22Rv1 (cell line): ENCODE measurements around the gene NUP205.

ENCODE experiments used
- H3K27ac ChIP-seq: fragments of 450-650 bp; 2 replicates; pipeline ENCODE4 v1.5.1; 2017
- CTCF ChIP-seq: fragments of 450-650 bp; IDR thresholded peaks from 2 replicates; pipeline ENCODE4 v1.5.1; 2017; ENCODE audit warnings: mild to moderate bottlenecking
- ZFX ChIP-seq: fragments of 450-650 bp; IDR thresholded peaks from 2 replicates; pipeline ENCODE4 v1.6.1; 2017; ENCODE audit warnings: antibody characterized with exemption, borderline replicate concordance

Gene NUP205

GRCh38 chr7:135539629-135540028, 18.1 kb upstream of the NUP205 start:
- TF ChIP-seq CTCF (no peak), ZFX (no peak)
- no peak overlapping the region for H3K27ac ChIP-seq

GRCh38 chr7:135541029-135541428, 16.7 kb upstream of the NUP205 start:
- no peak overlapping the region for H3K27ac ChIP-seq

GRCh38 chr7:135550196-135550595, 7.5 kb upstream of the NUP205 start:
- H3K27ac ChIP-seq: no peak overlapping the region
- no peak for TF ChIP-seq ZFX
- no peak for TF ChIP-seq CTCF

More at GRCh38 chr7:135541029-135541428, 16.7 kb upstream of the NUP205 start:
- TF ChIP-seq CTCF: no peak
- no peak for TF ChIP-seq ZFX

- H3K27ac ChIP-seq: no peak overlapping the region
- TF ChIP-seq ZFX: no peak
- no peak for TF ChIP-seq CTCF
Observed at GRCh38 chr7:135552148-135552547, 5.6 kb upstream of the NUP205 start.

- H3K27ac ChIP-seq: no peak overlapping the region
- TF ChIP-seq CTCF: no peak
- TF ChIP-seq ZFX: no peak
Observed at GRCh38 chr7:135553346-135553745, 4.4 kb upstream of the NUP205 start.

- H3K27ac ChIP-seq: peak overlapping the region; percentile 87
- TF ChIP-seq CTCF (peak; percentile 82), ZFX (no peak)
Observed at GRCh38 chr7:135558337-135558767, 635 bp downstream of the NUP205 start.

GRCh38 chr7:135558881-135559280, 1.2 kb downstream of the NUP205 start:
- peak overlapping the region; percentile 87 for H3K27ac ChIP-seq
- TF ChIP-seq CTCF (no peak), ZFX (no peak)
